ENCODE data around the gene NOX5. TPM values are rescaled to one million over a fixed set of nuclear protein-coding genes. Genes with fewer than 3 reads are reported as not detected.

NOX5 gene
- total and polyA plus RNA-seq, 2 experiments from 2014 or later: 0.11 TPM; not detected in 1

GRCh38 chr15:68983961-68984481, 30.5 kb upstream of the NOX5 start:
- in situ Hi-C loops (cut with MboI): no loop called here
- no peak for DNase-seq
- Histone ChIP-seq H3K27me3 (replicated peaks; ENCODE audit: insufficient read depth) (peaks cover 16% of the 10 kb centered on the region; the same call in 1 of the 2 replicates), H3K9ac (no peak overlapping the region), H3F3A (ENCODE audit: insufficient read depth) (no peaks in the 10 kb centered on the region), H3K9me3 (ENCODE audit: low read depth) (no peaks in the 10 kb centered on the region), H3K36me3 (ENCODE audit: low read depth) (no peaks in the 10 kb centered on the region), H3K27ac (no peak overlapping the region), H4K20me1 (ENCODE audit: insufficient read depth) (no peaks in the 10 kb centered on the region), H3K9me2 (ENCODE audit: insufficient read depth) (no peaks in the 10 kb centered on the region), H3K4me3 (no peak overlapping the region), H3K4me1 (ENCODE audit: insufficient read depth) (no peaks in the 10 kb centered on the region), H3K79me2 (ENCODE audit: insufficient read depth) (no peaks in the 10 kb centered on the region), H3K4me2 (ENCODE audit: unreplicated experiment) (no peak overlapping the region), H2AFZ (no peak overlapping the region)
- WGBS, 2 experiments (ENCODE audit: low coverage in 1 of 2, low lambda C conversion rate in 2 of 2, missing lambda C conversion rate in 2 of 2): 82 to 83% methylated on average over 4 of the region's 4 CpGs
- TF ChIP-seq EZH2phosphoT487 (IDR thresholded peaks at IDR 0.05; ENCODE audit: insufficient read depth, low read depth) (no peak), EZH2 (IDR thresholded peaks at IDR 0.05; ENCODE audit: insufficient read depth, poor library complexity, severe bottlenecking) (no peak)

- Histone ChIP-seq H3K9ac (no peak overlapping the region), H4K20me1 (ENCODE audit: insufficient read depth) (no peaks in the 10 kb centered on the region), H3K4me2 (ENCODE audit: unreplicated experiment) (no peak overlapping the region), H3K9me3 (ENCODE audit: low read depth) (no peaks in the 10 kb centered on the region), H2AFZ (no peak overlapping the region), H3K36me3 (ENCODE audit: low read depth) (no peaks in the 10 kb centered on the region), H3K4me3 (no peak overlapping the region), H3K79me2 (ENCODE audit: insufficient read depth) (no peaks in the 10 kb centered on the region), H3F3A (ENCODE audit: insufficient read depth) (no peaks in the 10 kb centered on the region), H3K9me2 (ENCODE audit: insufficient read depth) (no peaks in the 10 kb centered on the region), H3K4me1 (ENCODE audit: insufficient read depth) (no peaks in the 10 kb centered on the region), H3K27me3 (replicated peaks; ENCODE audit: insufficient read depth) (peaks cover 13% of the 10 kb centered on the region; the same call in 1 of the 2 replicates), H3K27ac (no peak overlapping the region)
- peak; percentile 19 for DNase-seq
- in situ Hi-C loops (cut with MboI): no loop called here
- TF ChIP-seq EZH2 (IDR thresholded peaks at IDR 0.05; ENCODE audit: insufficient read depth, poor library complexity, severe bottlenecking): no peak
- no peak for TF ChIP-seq EZH2phosphoT487 (IDR thresholded peaks at IDR 0.05; ENCODE audit: insufficient read depth, low read depth)
- 62 to 68% methylated on average over 3 of the region's 3 CpGs for WGBS, 2 experiments (ENCODE audit: low coverage in 1 of 2, low lambda C conversion rate in 2 of 2, missing lambda C conversion rate in 2 of 2)
Observed at GRCh38 chr15:68984586-68984985, 29.9 kb upstream of the NOX5 start.

GRCh38 chr15:68985361-68985891, 29.1 kb upstream of the NOX5 start:
- TF ChIP-seq EZH2 (IDR thresholded peaks at IDR 0.05; ENCODE audit: insufficient read depth, poor library complexity, severe bottlenecking) (no peak), EZH2phosphoT487 (IDR thresholded peaks at IDR 0.05; ENCODE audit: insufficient read depth, low read depth) (no peak)
- Histone ChIP-seq H3K27me3 (replicated peaks; ENCODE audit: insufficient read depth) (peaks cover 13% of the 10 kb centered on the region; the same call in 1 of the 2 replicates), H3K27ac (no peak overlapping the region), H3K36me3 (ENCODE audit: low read depth) (no peaks in the 10 kb centered on the region), H3K4me1 (ENCODE audit: insufficient read depth) (no peaks in the 10 kb centered on the region), H2AFZ (no peak overlapping the region), H3K9me3 (ENCODE audit: low read depth) (no peaks in the 10 kb centered on the region), H3K79me2 (ENCODE audit: insufficient read depth) (no peaks in the 10 kb centered on the region), H3K9ac (no peak overlapping the region), H3K4me3 (no peak overlapping the region), H4K20me1 (ENCODE audit: insufficient read depth) (no peaks in the 10 kb centered on the region), H3F3A (ENCODE audit: insufficient read depth) (no peaks in the 10 kb centered on the region), H3K9me2 (ENCODE audit: insufficient read depth) (no peaks in the 10 kb centered on the region), H3K4me2 (ENCODE audit: unreplicated experiment) (no peak overlapping the region)
- 66 to 72% methylated on average over 5 of the region's 5 CpGs for WGBS, 2 experiments (ENCODE audit: low coverage in 1 of 2, low lambda C conversion rate in 2 of 2, missing lambda C conversion rate in 2 of 2)
- DNase-seq: no peak
- in situ Hi-C loops (cut with MboI): no loop called here

GRCh38 chr15:68986322-68986721, 28.2 kb upstream of the NOX5 start:
- DNase-seq: no peak
- no peaks in the 10 kb centered on the region for H3K4me1 ChIP-seq (ENCODE audit: insufficient read depth)
- no peak overlapping the region for H3K4me3 ChIP-seq
- no peaks in the 10 kb centered on the region for H3K79me2 ChIP-seq (ENCODE audit: insufficient read depth)
- no peaks in the 10 kb centered on the region for H3F3A ChIP-seq (ENCODE audit: insufficient read depth)
- no peak overlapping the region for H3K4me2 ChIP-seq (ENCODE audit: unreplicated experiment)
- H2AFZ ChIP-seq: no peak overlapping the region
- TF ChIP-seq EZH2phosphoT487 (IDR thresholded peaks at IDR 0.05; ENCODE audit: insufficient read depth, low read depth) (no peak), EZH2 (IDR thresholded peaks at IDR 0.05; ENCODE audit: insufficient read depth, poor library complexity, severe bottlenecking) (no peak)
- H3K9ac ChIP-seq: no peak overlapping the region
- in situ Hi-C loops (cut with MboI): no loop called here
- H3K36me3 ChIP-seq (ENCODE audit: low read depth): no peaks in the 10 kb centered on the region
- H3K27ac ChIP-seq: no peak overlapping the region
- H3K9me3 ChIP-seq (ENCODE audit: low read depth): no peaks in the 10 kb centered on the region
- no peaks in the 10 kb centered on the region for H4K20me1 ChIP-seq (ENCODE audit: insufficient read depth)
- H3K9me2 ChIP-seq (ENCODE audit: insufficient read depth): no peaks in the 10 kb centered on the region
- WGBS, 2 experiments (ENCODE audit: low coverage in 1 of 2, low lambda C conversion rate in 2 of 2, missing lambda C conversion rate in 2 of 2): 72 to 73% methylated on average over 5 of the region's 5 CpGs
- peaks cover 7% of the 10 kb centered on the region; the same call in 1 of the 2 replicates for H3K27me3 ChIP-seq (replicated peaks; ENCODE audit: insufficient read depth)

Measured in GM23248 (cell line).